Thyroid gland (tissue), 4 donors: Measurements from ENCODE around the gene BAZ1B.

Experiments
- POLR2A ChIP-seq, 2 donors: fragments of 450-650 bp; IDR thresholded peaks; one replicate each; pipeline ENCODE4 v1.6.1; 2017; ENCODE audit warnings: antibody characterized with exemption in 2 of 2, mild to moderate bottlenecking in 2 of 2, moderate library complexity in 1 of 2
- TF ChIP-seq, protein P1 (sequence below), 6 experiments: fragments of 200-600 bp in 3 of 6; fragments of 450-650 bp in 3 of 6; sonication (generic) in 3 of 6; IDR thresholded peaks; one replicate each; pipeline ENCODE4 v1.5.1; 2016 to 2019; ENCODE audit warnings: antibody characterized with exemption in 6 of 6, mild to moderate bottlenecking in 2 of 6, inconsistent platforms in 1 of 6, moderate library complexity in 1 of 6

DNA sequence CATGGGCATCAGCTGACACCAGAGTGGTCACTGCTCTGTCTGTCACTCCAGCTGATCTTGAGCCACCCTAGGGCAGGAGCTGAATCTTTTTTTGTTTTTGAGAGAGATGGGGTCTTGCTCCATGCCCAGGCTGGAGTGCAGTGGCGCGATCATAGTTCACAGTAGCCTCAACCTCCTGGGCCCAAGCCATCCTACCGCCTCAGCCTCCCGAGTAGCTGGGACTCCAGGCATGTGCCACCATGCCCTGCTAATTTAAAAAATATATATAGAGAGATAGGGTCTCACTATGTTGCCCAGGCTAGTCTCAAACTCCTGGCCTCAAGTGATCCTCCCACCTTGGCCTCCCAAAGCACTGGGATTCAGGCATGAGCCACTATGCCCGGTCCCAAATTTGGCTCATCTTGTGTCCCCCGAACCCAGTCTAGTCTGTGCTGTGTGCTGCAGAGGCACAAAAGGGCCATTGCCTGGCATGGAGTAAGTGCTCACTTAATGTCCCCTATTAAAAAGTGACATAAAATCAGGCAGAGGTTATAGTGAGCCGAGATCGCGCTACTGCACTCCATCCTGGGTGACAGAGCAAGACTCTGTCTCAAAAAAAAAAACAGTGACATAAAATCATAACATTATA, 96.6 kb downstream of the BAZ1B start:
- TF ChIP-seq, protein P1, sequence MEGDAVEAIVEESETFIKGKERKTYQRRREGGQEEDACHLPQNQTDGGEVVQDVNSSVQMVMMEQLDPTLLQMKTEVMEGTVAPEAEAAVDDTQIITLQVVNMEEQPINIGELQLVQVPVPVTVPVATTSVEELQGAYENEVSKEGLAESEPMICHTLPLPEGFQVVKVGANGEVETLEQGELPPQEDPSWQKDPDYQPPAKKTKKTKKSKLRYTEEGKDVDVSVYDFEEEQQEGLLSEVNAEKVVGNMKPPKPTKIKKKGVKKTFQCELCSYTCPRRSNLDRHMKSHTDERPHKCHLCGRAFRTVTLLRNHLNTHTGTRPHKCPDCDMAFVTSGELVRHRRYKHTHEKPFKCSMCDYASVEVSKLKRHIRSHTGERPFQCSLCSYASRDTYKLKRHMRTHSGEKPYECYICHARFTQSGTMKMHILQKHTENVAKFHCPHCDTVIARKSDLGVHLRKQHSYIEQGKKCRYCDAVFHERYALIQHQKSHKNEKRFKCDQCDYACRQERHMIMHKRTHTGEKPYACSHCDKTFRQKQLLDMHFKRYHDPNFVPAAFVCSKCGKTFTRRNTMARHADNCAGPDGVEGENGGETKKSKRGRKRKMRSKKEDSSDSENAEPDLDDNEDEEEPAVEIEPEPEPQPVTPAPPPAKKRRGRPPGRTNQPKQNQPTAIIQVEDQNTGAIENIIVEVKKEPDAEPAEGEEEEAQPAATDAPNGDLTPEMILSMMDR (IDR thresholded peaks at IDR 0.05), result no peak
- TF ChIP-seq POLR2A (IDR thresholded peaks at IDR 0.05), result no peak
